Stimulated activated CD4-positive, alpha-beta T cell treated with anti-CD3 and anti-CD28 coated beads, Interleukin-12 subunit alpha, Interleukin-12 subunit beta, amount 100 ng/mL, for 4 hours (primary cell): ENCODE data around the gene FEM1C.

ENCODE experiments used
- DNase-seq: peaks from one replicate; pipeline ENCODE4 v3.0.0-alpha.2; 2020

Gene FEM1C

DNA sequence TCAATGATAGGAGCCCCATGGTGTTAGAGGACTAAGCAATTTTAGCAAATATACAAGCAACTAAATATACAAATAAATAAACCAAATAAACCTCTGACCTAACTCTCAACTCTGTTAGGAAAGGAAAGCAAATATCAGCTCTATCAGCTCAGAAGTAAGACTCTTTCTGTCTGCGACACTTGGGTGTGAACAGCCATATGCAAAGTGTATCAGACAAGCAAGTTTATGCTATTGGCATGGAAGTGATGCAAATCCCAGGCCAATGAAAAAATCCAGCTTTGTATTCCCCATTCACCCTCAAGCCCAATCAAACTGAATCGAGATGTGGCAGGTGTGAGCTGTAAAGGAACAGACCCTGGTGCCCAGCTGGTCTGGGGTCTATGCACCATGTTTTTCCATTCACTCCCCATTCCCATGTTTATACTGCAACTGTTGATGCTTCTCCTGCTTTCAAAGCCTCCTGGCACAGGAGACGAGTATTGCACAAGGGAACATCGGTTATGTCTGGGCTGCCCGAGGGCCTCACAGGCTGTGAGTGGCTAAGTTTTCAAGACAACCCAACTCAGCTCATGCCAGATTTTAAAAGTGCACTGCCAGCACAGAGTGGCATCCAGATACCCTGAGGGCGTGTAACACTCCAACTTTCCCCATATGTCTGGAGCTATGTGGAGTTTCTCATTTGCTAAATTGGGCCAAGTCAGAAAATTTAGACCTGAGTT is 73.1 kb downstream of the FEM1C start:
- DNase-seq: no peak

DNA sequence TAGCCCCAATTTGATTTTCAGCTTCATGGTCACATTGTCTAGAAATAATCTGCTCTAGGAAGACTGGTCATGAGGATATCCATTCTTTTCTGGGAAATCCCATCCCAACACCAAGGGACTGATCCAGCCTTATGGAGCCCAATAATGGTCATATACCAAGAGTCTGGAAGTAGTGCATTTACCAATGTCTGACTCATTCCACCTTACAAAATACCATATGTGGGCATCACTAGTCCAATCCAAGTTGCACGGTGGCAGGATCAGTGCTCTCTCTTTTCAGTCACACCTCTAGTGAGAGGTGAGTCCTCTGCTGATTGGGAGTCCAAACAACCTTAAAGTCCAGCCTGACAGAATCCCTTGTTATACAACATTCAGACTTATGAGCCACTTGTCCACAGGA is 73.7 kb downstream of the FEM1C start:
- no peak for DNase-seq
